A549 (cell line): ENCODE results near the gene PRTN3. TPM values are rescaled to one million over a fixed set of nuclear protein-coding genes. Genes with fewer than 3 reads are reported as not detected.
"Not testable (repeated sequence)": the region's sequence is repeated elsewhere in the genome, so short reads cannot be mapped to it uniquely, and the experiment has no call there.

Source experiments
- ATAC-seq, 2 experiments: fragments of 200-7000 bp in 1 of 2; fragments of >200 bp in 1 of 2; cut with Nextera tagmentation in 1 of 2; cut with Tn5 transposase in 1 of 2; 3 replicates each; pipeline versions ENCODE4 v1.8.0 to v1.9.1; 2018 to 2020; ENCODE audit warnings: mild to moderate bottlenecking in 1 of 2, moderate library complexity in 1 of 2
- CTCF ChIA-PET: fragments of 300-600 bp; sonication (Branson Sonifier 250); formaldehyde crosslinking; extraction: SDS; loops from one replicate; lab custom pipeline; 2021; ENCODE audit warnings: antibody characterized with exemption, inconsistent platforms; lab: Yijun Ruan, JAX
- POLR2A ChIA-PET: fragments of 350-600 bp; formaldehyde crosslinking; extraction: SDS; loops from one replicate; lab custom pipeline; 2021; ENCODE audit warnings: antibody characterized with exemption, inconsistent platforms; lab: Yijun Ruan, JAX
- DNase-seq, 2 experiments: peaks; one replicate each; pipeline versions ENCODE4 v3.0.0 to v3.0.0-alpha.2; 2011 to 2016; ENCODE audit warnings: low read depth in 1 of 2, low spot score in 1 of 2
- FAIRE-seq: peaks from 2 replicates; lab custom pipeline; 2011; peaks lifted over from hg19 to GRCh38; lab: Jason Lieb, UNC
- H3K27ac ChIP-seq, 2 experiments: fragments of >200 bp; sonication (Bioruptor Twin); formaldehyde crosslinking; 3 replicates each; pipeline ENCODE4 v1.5.1; 2016 to 2017
- H3K4me1 ChIP-seq: fragments of >200 bp; sonication (Bioruptor Twin); formaldehyde crosslinking; 3 replicates; pipeline ENCODE4 v1.6.1; 2016
- H3K4me2 ChIP-seq: fragments of >200 bp; sonication (Bioruptor Twin); formaldehyde crosslinking; 3 replicates; pipeline ENCODE4 v1.6.1; 2016
- H3K4me3 ChIP-seq: fragments of >200 bp; sonication (Bioruptor Twin); formaldehyde crosslinking; 3 replicates; pipeline ENCODE4 v1.5.1; 2016
- H3K9me3 ChIP-seq: fragments of >200 bp; sonication (Bioruptor Twin); formaldehyde crosslinking; 3 replicates; pipeline ENCODE4 v1.6.1; 2016
- CEBPB ChIP-seq, 2 experiments: fragments of >200 bp in 1 of 2; sonication (Bioruptor Twin) in 1 of 2; formaldehyde crosslinking in 1 of 2; IDR thresholded peaks; 2 replicates each; pipeline ENCODE4 v1.6.1; 2012 to 2016
- EHF ChIP-seq: fragments of 250-450 bp; sonication (Bioruptor Pico); IDR thresholded peaks from 2 replicates; pipeline ENCODE4 v1.5.0; 2020; ENCODE audit warnings: mild to moderate bottlenecking
- FOSB ChIP-seq: fragments of 250-450 bp; sonication (Bioruptor Pico); IDR thresholded peaks from 2 replicates; pipeline ENCODE4 v1.5.0; 2020; ENCODE audit warnings: mild to moderate bottlenecking, moderate library complexity
- FOXS1 ChIP-seq: fragments of 250-450 bp; sonication (Bioruptor Pico); IDR thresholded peaks from 2 replicates; pipeline ENCODE4 v1.5.0; 2020; ENCODE audit warnings: mild to moderate bottlenecking, moderate library complexity
- HEYL ChIP-seq: fragments of 250-450 bp; sonication (Bioruptor Pico); IDR thresholded peaks from 2 replicates; pipeline ENCODE4 v1.8.0; 2021; ENCODE audit warnings: mild to moderate bottlenecking, moderate library complexity
- HOXA7 ChIP-seq: fragments of 250-450 bp; sonication (Bioruptor Pico); IDR thresholded peaks from 2 replicates; pipeline ENCODE4 v1.5.0; 2020; ENCODE audit warnings: mild to moderate bottlenecking, moderate library complexity
- KDM1A ChIP-seq: fragments of 200-600 bp; sonication (generic); IDR thresholded peaks from 2 replicates; pipeline ENCODE4 v1.6.1; 2016; ENCODE audit warnings: low read depth, mild to moderate bottlenecking
- NR3C1 ChIP-seq: fragments of >200 bp; sonication (Bioruptor Twin); formaldehyde crosslinking; IDR thresholded peaks from 3 replicates; pipeline ENCODE4 v1.6.1; 2017
- POLR2AphosphoS2 ChIP-seq: conservative IDR thresholded peaks from 2 replicates; pipeline ENCODE4 v1.6.1; 2012; ENCODE audit warnings: low read length, improper control_type of control experiment, inconsistent platforms
- RARB ChIP-seq: fragments of 250-450 bp; sonication (Bioruptor Pico); IDR thresholded peaks from 2 replicates; pipeline ENCODE4 v1.8.0; 2021; ENCODE audit warnings: mild to moderate bottlenecking, moderate library complexity
- RNF2 ChIP-seq: fragments of 200-600 bp; sonication (generic); IDR thresholded peaks from 2 replicates; pipeline ENCODE4 v1.6.1; 2016; ENCODE audit warnings: low read depth, mild to moderate bottlenecking, antibody characterized with exemption, moderate library complexity, borderline replicate concordance
- SREBF2 ChIP-seq: fragments of 450-650 bp; IDR thresholded peaks from 2 replicates; pipeline ENCODE4 v1.6.1; 2014; ENCODE audit warnings: mild to moderate bottlenecking, moderate library complexity
- TFCP2L1 ChIP-seq: fragments of 250-450 bp; sonication (Bioruptor Pico); IDR thresholded peaks from 2 replicates; pipeline ENCODE4 v1.5.0; 2021; ENCODE audit warnings: mild to moderate bottlenecking
- TP53 ChIP-seq: fragments of 250-450 bp; sonication (Bioruptor Pico); IDR thresholded peaks from 2 replicates; pipeline ENCODE4 v1.5.0; 2021; ENCODE audit warnings: mild to moderate bottlenecking, moderate library complexity
- ZC3H11A ChIP-seq: fragments of 450-650 bp; IDR thresholded peaks from 2 replicates; pipeline ENCODE4 v1.6.1; 2014; ENCODE audit warnings: antibody characterized with exemption, mild to moderate bottlenecking
- ZFP36 ChIP-seq: fragments of 450-650 bp; IDR thresholded peaks from 2 replicates; pipeline ENCODE4 v1.6.1; 2014; ENCODE audit warnings: borderline replicate concordance; ENCODE audit not compliant: partially characterized antibody
- ZNF302 ChIP-seq: fragments of 250-450 bp; sonication (Bioruptor Pico); IDR thresholded peaks from 2 replicates; pipeline ENCODE4 v1.9.0; 2021; ENCODE audit warnings: inconsistent platforms, mild to moderate bottlenecking, moderate library complexity
- ZSCAN20 ChIP-seq: fragments of 250-450 bp; sonication (Bioruptor Pico); IDR thresholded peaks from 2 replicates; pipeline ENCODE4 v1.8.0; 2022; ENCODE audit warnings: mild to moderate bottlenecking, moderate library complexity
- WGBS: methylation state at CpG from one replicate; pipeline ENCODE4 v1.1.6; 2017; ENCODE audit errors: missing lambda C conversion rate; 5-methylcytosine and 5-hydroxymethylcytosine counted together
- polyA plus RNA-seq, 4 experiments: library from polyadenylated mRNA; depleted of rRNA in 3 of 4; stranded (reverse); fragments of >200 nt; fragmentation: RNase III in 1 of 4; extraction: RNeasy Plus Mini Kit Qiagen cat#74134 plus additional on column Dnase treatment in 1 of 4; gene quantifications; 2 replicates in 3 of 4; 3 replicates in 1 of 4; pipeline ENCODE4 v1.2.3, GENCODE V29; 2011 to 2017
- TF ChIP-seq, protein P1 (sequence below): fragments of 250-450 bp; sonication (Bioruptor Pico); IDR thresholded peaks from 2 replicates; pipeline ENCODE4 v1.5.0; 2021; ENCODE audit warnings: mild to moderate bottlenecking, moderate library complexity, borderline replicate concordance
- TF ChIP-seq, protein P2 (sequence below): fragments of 250-450 bp; sonication (Bioruptor Pico); IDR thresholded peaks from 2 replicates; pipeline ENCODE4 v1.5.0; 2020; ENCODE audit warnings: low read depth, mild to moderate bottlenecking, moderate library complexity
- TF ChIP-seq, protein P3 (sequence below): IDR thresholded peaks from 2 replicates; pipeline ENCODE4 v1.6.1; 2012
- TF ChIP-seq, protein P4 (sequence below): IDR thresholded peaks from 2 replicates; pipeline ENCODE4 v1.6.1; 2012; ENCODE audit warnings: low read depth, borderline replicate concordance

PRTN3 gene
- polyA plus RNA-seq, 2 of the 4 experiments (the other 2 are of a cell fraction) = 0.21 to 0.39 TPM

DNA sequence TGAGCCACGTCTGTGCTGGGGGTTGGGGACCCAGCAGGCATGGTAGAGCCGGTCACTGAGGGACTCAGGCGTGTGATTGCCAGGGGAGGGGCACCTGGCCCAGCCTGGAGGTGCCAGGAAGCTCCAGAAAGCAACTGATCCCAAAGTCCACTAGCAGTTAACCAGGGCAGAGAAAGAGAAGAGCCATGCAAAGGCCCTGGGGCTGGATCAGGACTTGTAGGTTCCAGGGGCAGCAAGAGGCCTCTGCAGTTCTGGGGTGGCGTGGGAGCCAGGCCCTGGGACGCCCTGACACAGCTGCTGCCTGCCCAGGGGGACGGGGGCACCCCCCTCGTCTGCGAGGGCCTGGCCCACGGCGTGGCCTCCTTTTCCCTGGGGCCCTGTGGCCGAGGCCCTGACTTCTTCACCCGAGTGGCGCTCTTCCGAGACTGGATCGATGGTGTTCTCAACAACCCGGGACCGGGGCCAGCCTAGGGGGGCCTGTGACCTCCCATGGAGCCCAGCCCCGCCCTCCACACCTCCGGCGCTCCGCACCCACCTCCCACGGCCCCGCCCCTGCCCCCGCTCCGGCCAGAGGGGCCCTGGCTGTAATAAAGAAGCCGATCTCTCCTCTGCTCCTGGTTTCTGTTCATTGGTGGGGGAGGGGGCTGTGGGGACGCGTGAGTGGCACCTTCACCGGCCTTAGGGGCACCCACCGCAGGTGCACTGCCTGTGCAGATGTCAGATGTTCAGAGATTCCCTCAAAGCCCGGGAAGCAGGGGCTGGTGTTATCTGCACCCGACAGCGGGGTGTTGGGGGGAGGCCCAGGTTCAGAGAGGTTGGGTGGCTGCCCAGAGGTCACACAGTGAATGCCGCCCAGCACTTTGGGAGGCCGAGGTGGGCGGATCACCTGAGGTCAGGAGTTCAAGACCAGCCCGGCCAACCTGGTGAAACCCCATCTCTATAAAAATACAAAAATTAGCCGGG is 9.1 kb upstream of the PRTN3 start:
- FAIRE-seq = no peak
- POLR2A ChIA-PET = no interaction called here
- no peak for ATAC-seq
- Histone ChIP-seq H3K4me2 (no peak overlapping the region), H3K4me1 (no peaks in the 10 kb centered on the region), H3K4me3 (no peak overlapping the region), H3K9me3 (no peaks in the 10 kb centered on the region), H3K27ac (no peak overlapping the region)
- DNase-seq = no peak
- CTCF ChIA-PET = no interaction called here
- TF ChIP-seq, protein P1, sequence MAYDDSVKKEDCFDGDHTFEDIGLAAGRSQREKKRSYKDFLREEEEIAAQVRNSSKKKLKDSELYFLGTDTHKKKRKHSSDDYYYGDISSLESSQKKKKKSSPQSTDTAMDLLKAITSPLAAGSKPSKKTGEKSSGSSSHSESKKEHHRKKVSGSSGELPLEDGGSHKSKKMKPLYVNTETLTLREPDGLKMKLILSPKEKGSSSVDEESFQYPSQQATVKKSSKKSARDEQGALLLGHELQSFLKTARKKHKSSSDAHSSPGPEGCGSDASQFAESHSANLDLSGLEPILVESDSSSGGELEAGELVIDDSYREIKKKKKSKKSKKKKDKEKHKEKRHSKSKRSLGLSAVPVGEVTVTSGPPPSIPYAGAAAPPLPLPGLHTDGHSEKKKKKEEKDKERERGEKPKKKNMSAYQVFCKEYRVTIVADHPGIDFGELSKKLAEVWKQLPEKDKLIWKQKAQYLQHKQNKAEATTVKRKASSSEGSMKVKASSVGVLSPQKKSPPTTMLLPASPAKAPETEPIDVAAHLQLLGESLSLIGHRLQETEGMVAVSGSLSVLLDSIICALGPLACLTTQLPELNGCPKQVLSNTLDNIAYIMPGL (CRISPR knock-in tag) = no peak
- TF ChIP-seq SREBF2 = no peak
- TF ChIP-seq HOXA7 (CRISPR knock-in tag) = no peak
- no peak for TF ChIP-seq RARB (CRISPR knock-in tag)
- TF ChIP-seq ZSCAN20 = no peak
- TF ChIP-seq CEBPB (IDR thresholded peaks at IDR 0.05) = no peak
- TF ChIP-seq, protein P2, sequence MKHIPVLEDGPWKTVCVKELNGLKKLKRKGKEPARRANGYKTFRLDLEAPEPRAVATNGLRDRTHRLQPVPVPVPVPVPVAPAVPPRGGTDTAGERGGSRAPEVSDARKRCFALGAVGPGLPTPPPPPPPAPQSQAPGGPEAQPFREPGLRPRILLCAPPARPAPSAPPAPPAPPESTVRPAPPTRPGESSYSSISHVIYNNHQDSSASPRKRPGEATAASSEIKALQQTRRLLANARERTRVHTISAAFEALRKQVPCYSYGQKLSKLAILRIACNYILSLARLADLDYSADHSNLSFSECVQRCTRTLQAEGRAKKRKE = no peak
- no peak for TF ChIP-seq TP53 (CRISPR knock-in tag)
- no peak for TF ChIP-seq FOXS1 (CRISPR knock-in tag)
- TF ChIP-seq ZFP36 = no peak
- no peak for TF ChIP-seq EHF
- TF ChIP-seq, protein P3, sequence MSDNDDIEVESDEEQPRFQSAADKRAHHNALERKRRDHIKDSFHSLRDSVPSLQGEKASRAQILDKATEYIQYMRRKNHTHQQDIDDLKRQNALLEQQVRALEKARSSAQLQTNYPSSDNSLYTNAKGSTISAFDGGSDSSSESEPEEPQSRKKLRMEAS = no peak
- no peak for TF ChIP-seq ZC3H11A
- no peak for TF ChIP-seq FOSB
- WGBS = 53% methylated on average over 22 of the region's 38 CpGs

DNA sequence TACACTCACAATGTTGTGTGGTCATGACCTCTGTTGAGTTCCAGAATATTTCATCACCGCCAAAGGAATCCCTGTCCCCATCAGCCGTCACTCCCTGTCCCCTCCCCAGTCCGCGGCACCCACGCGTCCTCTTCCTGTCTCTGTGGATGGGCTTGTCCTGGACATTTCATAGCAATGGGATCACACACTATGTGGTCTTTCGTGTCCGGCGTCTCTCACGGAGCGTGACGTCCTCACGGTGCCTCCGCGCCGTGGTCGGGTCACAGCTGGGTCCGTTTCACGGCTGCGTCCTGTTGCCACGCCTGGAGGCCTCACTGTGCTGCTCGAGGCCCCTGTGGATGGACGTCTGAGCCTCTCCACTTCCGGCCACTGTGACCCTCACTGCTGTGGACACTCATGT is 6.6 kb upstream of the PRTN3 start:
- ChIA-PET CTCF (no interaction called here), POLR2A (no interaction called here)
- peak; percentile 25 to 42; a peak in 3 of 6 replicates for ATAC-seq
- 78% methylated on average over 20 of the region's 24 CpGs for WGBS
- Histone ChIP-seq H3K9me3 (no peaks in the 10 kb centered on the region), H3K27ac (no peak overlapping the region), H3K4me1 (no peaks in the 10 kb centered on the region), H3K4me3 (no peak overlapping the region), H3K4me2 (no peak overlapping the region)
- no peak for DNase-seq
- TF ChIP-seq HEYL (CRISPR knock-in tag) = no peak
- TF ChIP-seq NR3C1 = no peak
- FAIRE-seq = no peak

DNA sequence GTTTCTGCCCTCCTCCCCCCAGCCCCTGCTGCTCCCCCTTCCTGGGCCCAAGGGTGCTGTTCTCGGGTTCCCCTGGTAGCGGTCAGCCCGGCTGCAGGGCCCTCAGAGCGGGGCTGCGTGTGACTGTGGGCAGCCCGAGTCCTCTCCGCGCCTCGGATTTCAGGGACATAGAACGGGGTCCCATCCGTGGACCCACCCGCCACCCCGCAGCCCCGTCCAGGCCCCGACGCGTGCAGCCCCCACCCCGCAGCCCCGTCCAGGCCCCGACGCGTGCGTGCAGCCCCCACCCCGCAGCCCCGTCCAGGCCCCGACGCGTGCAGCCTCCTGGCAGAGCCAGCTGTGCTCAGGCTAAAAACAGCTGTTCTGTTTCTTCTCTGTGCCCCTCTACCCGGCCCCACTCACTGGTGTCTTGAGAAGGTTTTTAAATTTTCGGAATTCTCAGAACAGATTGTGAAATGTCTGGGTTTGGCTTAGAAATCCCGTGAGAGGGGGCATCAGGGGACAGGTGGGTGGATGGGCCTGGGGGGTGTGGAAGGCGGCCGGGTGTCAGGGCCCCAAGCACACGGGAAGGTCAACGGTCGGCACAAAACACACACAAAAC is 5.5 kb upstream of the PRTN3 start:
- peak in 1 of 2 experiments; percentile 76; a peak in 3 of 6 replicates for ATAC-seq
- 69% methylated on average over 10 of the region's 36 CpGs for WGBS

DNA sequence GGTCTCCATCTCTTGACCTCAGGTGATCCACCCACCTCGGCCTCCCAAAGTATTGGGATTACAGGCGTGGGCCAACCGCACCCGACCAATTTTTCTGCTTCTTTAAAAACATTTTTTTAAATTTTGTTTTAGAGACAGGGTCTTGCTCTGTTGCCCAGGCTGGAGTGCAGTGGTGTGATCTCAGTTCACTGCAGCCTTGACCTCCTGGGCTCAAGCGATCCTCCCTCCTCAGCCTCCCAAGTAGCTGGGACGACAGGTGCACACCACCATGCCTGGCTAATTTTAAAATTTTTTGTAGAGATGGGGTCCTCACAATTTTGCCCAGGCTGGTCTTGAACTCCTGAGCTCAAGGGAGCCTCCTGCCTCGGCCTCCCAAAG is 2.0 kb downstream of the PRTN3 start:
- H3K4me2 ChIP-seq = peak overlapping the region; percentile 99
- 69% methylated on average over 7 of the region's 7 CpGs for WGBS
- ATAC-seq, H3K4me3 ChIP-seq, DNase-seq, H3K4me1 ChIP-seq, H3K27ac ChIP-seq, POLR2A ChIA-PET, FAIRE-seq, H3K9me3 ChIP-seq: not testable (repeated sequence)
- CTCF ChIA-PET = interaction anchor here (1.1 to 1.2 kb wide), 2 partner anchors 18 to 72 kb away, joined by 3 to 5 read pairs; no protein-coding TSS in a partner anchor

More for the DNA sequence above, 5.5 kb upstream of the PRTN3 start:
- H3K27ac ChIP-seq = no peak overlapping the region
- no peaks in the 10 kb centered on the region for H3K4me1 ChIP-seq
- TF ChIP-seq EHF = no peak
- no peak for TF ChIP-seq TFCP2L1 (CRISPR knock-in tag)
- TF ChIP-seq KDM1A = no peak
- TF ChIP-seq ZNF302 (CRISPR knock-in tag) = no peak
- TF ChIP-seq RNF2 = no peak
- no peak for TF ChIP-seq POLR2AphosphoS2
- TF ChIP-seq ZC3H11A = no peak
- TF ChIP-seq, protein P4, sequence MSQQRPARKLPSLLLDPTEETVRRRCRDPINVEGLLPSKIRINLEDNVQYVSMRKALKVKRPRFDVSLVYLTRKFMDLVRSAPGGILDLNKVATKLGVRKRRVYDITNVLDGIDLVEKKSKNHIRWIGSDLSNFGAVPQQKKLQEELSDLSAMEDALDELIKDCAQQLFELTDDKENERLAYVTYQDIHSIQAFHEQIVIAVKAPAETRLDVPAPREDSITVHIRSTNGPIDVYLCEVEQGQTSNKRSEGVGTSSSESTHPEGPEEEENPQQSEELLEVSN = no peak
- no peak overlapping the region for H3K4me2 ChIP-seq
- DNase-seq (no peak), FAIRE-seq (no peak)
- POLR2A ChIA-PET = no interaction called here
- H3K9me3 ChIP-seq = no peaks in the 10 kb centered on the region
- CTCF ChIA-PET = no interaction called here
- no peak overlapping the region for H3K4me3 ChIP-seq
